ENCODE measurements around the gene MKKS. TPM values are rescaled to one million over a fixed set of nuclear protein-coding genes. Genes with fewer than 3 reads are reported as not detected.

MKKS gene
- total RNA-seq, 1 experiment from 2014 or later = 10.6 TPM

- no peak overlapping the region for H3K4me2 ChIP-seq (ENCODE audit: insufficient read depth, insufficient read length, low read length)
- H3K4me3 Mint-ChIP-seq = no peak overlapping the region
- no peak for DNase-seq
- no peak overlapping the region for H2BK12ac ChIP-seq (ENCODE audit: insufficient read length, low read depth, low read length)
- no peak overlapping the region for H3K9ac ChIP-seq (ENCODE audit: extremely low read depth, insufficient read length, low read length)
- H3K9me3 ChIP-seq (ENCODE audit: control insufficient read depth, low read depth, low read length) = peaks cover 2% of the 10 kb centered on the region
- no CpG with 5 or more reads among the region's 2 CpGs for WGBS (ENCODE audit: extremely low coverage, insufficient read length, low lambda C conversion rate)
- H3K79me2 ChIP-seq (ENCODE audit: insufficient read depth, low read length) = no peaks in the 10 kb centered on the region
- H2BK5ac ChIP-seq (ENCODE audit: insufficient read length, low read length) = no peak overlapping the region
- H3K27ac ChIP-seq (ENCODE audit: insufficient read length, low read depth, low read length) = no peak overlapping the region
- H4K8ac ChIP-seq (replicated peaks; ENCODE audit: insufficient read length, low read depth, low read length) = no peak overlapping the region
- H3T11ph ChIP-seq (ENCODE audit: low read length) = no peak overlapping the region
- H4K5ac ChIP-seq (ENCODE audit: insufficient read length, low read depth, low read length) = no peak overlapping the region
- no peak overlapping the region for H2BK15ac ChIP-seq (ENCODE audit: low read depth, low read length)
- H4K20me1 ChIP-seq (ENCODE audit: control insufficient read depth, insufficient read depth, insufficient read length) = no peaks in the 10 kb centered on the region
- H2AK5ac ChIP-seq (ENCODE audit: insufficient read length, low read length) = no peak overlapping the region
- no peaks in the 10 kb centered on the region for H3K27me3 ChIP-seq (ENCODE audit: insufficient read depth, low read length)
- H3K36me3 Mint-ChIP-seq (ENCODE audit: insufficient read depth in 1 of 3, low read depth in 3 of 3) = peaks cover 3 to 9% (median 5%) of the 10 kb centered on the region in 3 experiments
- no peak overlapping the region for H2BK120ac ChIP-seq (ENCODE audit: low read depth, low read length, poor library complexity, severe bottlenecking)
- no peaks in the 10 kb centered on the region for H3K79me1 ChIP-seq (ENCODE audit: insufficient read depth, low read depth, low read length, poor library complexity, severe bottlenecking)
- H3K27me3 Mint-ChIP-seq (ENCODE audit: low read depth) = no peaks in the 10 kb centered on the region
- H3K4me1 Mint-ChIP-seq = peaks cover 0 to 3% of the 10 kb centered on the region in 2 experiments; a peak in 2 of 4 replicates
- no peak overlapping the region for H3K4ac ChIP-seq (ENCODE audit: low read depth, low read length)
- no peak overlapping the region for H3K56ac ChIP-seq (ENCODE audit: insufficient read length, low read depth, low read length)
- H3K4me1 ChIP-seq (ENCODE audit: insufficient read depth, low read length) = no peaks in the 10 kb centered on the region
- no peak overlapping the region for H2AFZ ChIP-seq (ENCODE audit: low read length)
- H3K14ac ChIP-seq (ENCODE audit: insufficient read depth, low read length) = no peak overlapping the region
- H3K27ac Mint-ChIP-seq = no peak overlapping the region
- no peak overlapping the region for H3K23ac ChIP-seq (ENCODE audit: insufficient read length, low read depth, low read length)
- TF ChIP-seq CTCF (conservative IDR thresholded peaks at IDR 0.05) = peak; percentile 35; the same call in 2 of the 3 replicates
- H3K18ac ChIP-seq (ENCODE audit: insufficient read length, low read depth, low read length) = no peak overlapping the region
- H2BK20ac ChIP-seq (ENCODE audit: low read depth, low read length, poor library complexity, severe bottlenecking) = no peak overlapping the region
- H4K91ac ChIP-seq (ENCODE audit: insufficient read length, low read depth, low read length) = no peak overlapping the region
- peaks cover 8 to 14% of the 10 kb centered on the region in 2 experiments for H3K9me3 Mint-ChIP-seq
- no peaks in the 10 kb centered on the region for H3K23me2 ChIP-seq (ENCODE audit: insufficient read length, low read depth, low read length, poor library complexity, severe bottlenecking)
Measured at GRCh38 chr20:10381477-10381876, 52.5 kb downstream of the MKKS start.
